HEK293 (cell line): ENCODE data around the gene SPTBN5.

Source experiments
- CTCF ChIA-PET: fragments of 350-600 bp; formaldehyde crosslinking; extraction: SDS; loops from one replicate; lab custom pipeline; 2021; ENCODE audit warnings: antibody characterized with exemption; lab: Yijun Ruan, JAX
- POLR2A ChIA-PET: fragments of 300-600 bp; formaldehyde crosslinking; extraction: SDS; loops from one replicate; lab custom pipeline; 2020; ENCODE audit warnings: antibody characterized with exemption, inconsistent platforms; lab: Yijun Ruan, JAX
- H3K27ac ChIP-seq: fragments of 200-500 bp; sonication (Bioruptor generic); 2 replicates; pipeline ENCODE4 v1.5.1; 2014; ENCODE audit warnings: low read depth, low read length, control low read depth, inconsistent platforms; ENCODE audit errors: extremely low read depth
- H3K36me3 ChIP-seq, 2 experiments: fragments of 200-500 bp in 1 of 2; sonication (Bioruptor generic) in 1 of 2; 1 replicate in 1 of 2; 2 replicates in 1 of 2; pipeline ENCODE4 v1.5.1; 2014 to 2017; ENCODE audit warnings: inconsistent platforms in 2 of 2, low read length in 2 of 2; ENCODE audit not compliant: control insufficient read depth in 2 of 2, insufficient read depth in 1 of 2
- H3K4me1 ChIP-seq: fragments of 200-500 bp; sonication (Bioruptor generic); 2 replicates; pipeline ENCODE4 v1.5.1; 2014; ENCODE audit warnings: mild to moderate bottlenecking, low read length, inconsistent platforms; ENCODE audit not compliant: control insufficient read depth, insufficient read depth
- H3K4me3 ChIP-seq: 2 replicates; pipeline ENCODE4 v1.5.1; 2011; ENCODE audit warnings: low read depth, mild to moderate bottlenecking, control low read depth, low read length, moderate library complexity
- H3K9me3 ChIP-seq: fragments of 200-500 bp; sonication (Bioruptor generic); 2 replicates; pipeline ENCODE4 v1.5.1; 2014; ENCODE audit warnings: low read depth, low read length, inconsistent platforms; ENCODE audit not compliant: control insufficient read depth, insufficient read depth
- BCL11A ChIP-seq: fragments of 450-650 bp; formaldehyde crosslinking; IDR thresholded peaks from 2 replicates; pipeline ENCODE4 v1.5.1; 2016; ENCODE audit warnings: low read depth, missing biosample characterization, missing genetic modification characterization
- HOXC10 ChIP-seq: sonication (generic); formaldehyde crosslinking; IDR thresholded peaks from 2 replicates; pipeline ENCODE4 v1.8.1; 2023; ENCODE audit warnings: mild to moderate bottlenecking, missing genetic modification reagents
- IKZF3 ChIP-seq: fragments of 450-650 bp; IDR thresholded peaks from 2 replicates; pipeline ENCODE4 v1.5.0; 2018; ENCODE audit warnings: missing biosample characterization, mild to moderate bottlenecking, missing genetic modification characterization, moderate library complexity
- KLF17 ChIP-seq: fragments of 450-650 bp; formaldehyde crosslinking; IDR thresholded peaks from 2 replicates; pipeline ENCODE4 v1.5.1; 2016; ENCODE audit warnings: missing biosample characterization, missing genetic modification characterization
- OSR2 ChIP-seq: fragments of 450-650 bp; formaldehyde crosslinking; IDR thresholded peaks from 2 replicates; pipeline ENCODE4 v1.5.1; 2016; ENCODE audit warnings: missing biosample characterization, missing genetic modification characterization
- REPIN1 ChIP-seq: fragments of 450-650 bp; formaldehyde crosslinking; IDR thresholded peaks from 2 replicates; pipeline ENCODE4 v1.5.1; 2017; ENCODE audit warnings: missing biosample characterization, missing genetic modification characterization, low read depth
- WT1 ChIP-seq: fragments of 450-650 bp; formaldehyde crosslinking; IDR thresholded peaks from 2 replicates; pipeline ENCODE4 v1.5.1; 2016; ENCODE audit warnings: missing biosample characterization, missing genetic modification characterization
- ZNF133 ChIP-seq: fragments of 450-650 bp; formaldehyde crosslinking; IDR thresholded peaks from 2 replicates; pipeline ENCODE4 v1.5.1; 2016; ENCODE audit warnings: missing biosample characterization, missing genetic modification characterization
- ZNF239 ChIP-seq: fragments of 450-650 bp; formaldehyde crosslinking; IDR thresholded peaks from 2 replicates; pipeline ENCODE4 v1.5.1; 2016; ENCODE audit warnings: missing biosample characterization, missing genetic modification characterization
- ZNF26 ChIP-seq: fragments of 450-650 bp; formaldehyde crosslinking; IDR thresholded peaks from 2 replicates; pipeline ENCODE4 v1.5.1; 2016; ENCODE audit warnings: missing biosample characterization, missing genetic modification characterization
- ZNF311 ChIP-seq: fragments of 450-650 bp; formaldehyde crosslinking; IDR thresholded peaks from 2 replicates; pipeline ENCODE4 v1.5.1; 2017; ENCODE audit warnings: missing biosample characterization, missing genetic modification characterization, borderline replicate concordance
- ZNF324 ChIP-seq: fragments of 450-650 bp; formaldehyde crosslinking; IDR thresholded peaks from 2 replicates; pipeline ENCODE4 v1.5.1; 2016; ENCODE audit warnings: missing biosample characterization, missing genetic modification characterization
- ZNF558 ChIP-seq: fragments of 450-650 bp; formaldehyde crosslinking; IDR thresholded peaks from 2 replicates; pipeline ENCODE4 v1.5.1; 2016; ENCODE audit warnings: missing biosample characterization, missing genetic modification characterization
- ZNF560 ChIP-seq: fragments of 450-650 bp; formaldehyde crosslinking; IDR thresholded peaks from 2 replicates; pipeline ENCODE4 v1.5.1; 2017; ENCODE audit warnings: missing biosample characterization, missing genetic modification characterization, borderline replicate concordance
- ZNF664 ChIP-seq: fragments of 450-650 bp; formaldehyde crosslinking; IDR thresholded peaks from 2 replicates; pipeline ENCODE4 v1.5.1; 2016; ENCODE audit warnings: missing biosample characterization, missing genetic modification characterization
- ZNF791 ChIP-seq: fragments of 450-650 bp; formaldehyde crosslinking; IDR thresholded peaks from 2 replicates; pipeline ENCODE4 v1.5.1; 2016; ENCODE audit warnings: missing biosample characterization, missing genetic modification characterization
- ZSCAN4 ChIP-seq: fragments of 450-650 bp; formaldehyde crosslinking; IDR thresholded peaks from 2 replicates; pipeline ENCODE4 v1.5.1; 2017; ENCODE audit warnings: missing biosample characterization, missing genetic modification characterization
- TF ChIP-seq, protein P1 (sequence below): fragments of 450-650 bp; formaldehyde crosslinking; optimal IDR thresholded peaks from 2 replicates; pipeline ENCODE3; 2016; ENCODE audit warnings: missing biosample characterization, mild to moderate bottlenecking, missing genetic modification characterization

SPTBN5 gene

GRCh38 chr15:41923401-41923997, 29.6 kb upstream of the SPTBN5 start (continued):
- no peak for TF ChIP-seq BCL11A (tag by site-specific recombination)

DNA sequence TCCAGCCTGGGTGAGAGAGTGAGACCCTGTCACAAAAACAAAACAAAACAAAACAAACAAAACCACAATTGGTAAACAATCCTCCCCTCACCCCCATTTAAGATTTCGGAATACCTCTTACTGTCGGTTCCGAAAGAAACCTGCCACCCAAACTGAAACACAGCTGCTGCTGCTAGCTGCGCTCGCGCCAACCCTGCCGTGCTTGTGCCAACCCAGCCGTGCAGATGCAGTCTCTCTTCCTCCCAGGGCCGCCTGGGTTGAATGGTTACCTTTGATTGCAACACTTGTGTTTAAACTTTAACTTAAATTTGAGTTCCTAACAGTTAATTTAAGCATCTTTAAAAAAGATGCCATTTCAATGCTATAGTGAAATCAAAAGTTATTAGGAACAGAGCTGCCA, 28.5 kb upstream of the SPTBN5 start:
- CTCF ChIA-PET: interaction anchor here (1.2 kb wide), 1 partner anchor 18 kb away, joined by 6 read pairs; no protein-coding TSS in a partner anchor
- H3K4me1 ChIP-seq: no peaks in the 10 kb centered on the region
- H3K4me3 ChIP-seq: no peak overlapping the region
- H3K27ac ChIP-seq: no peak overlapping the region
- POLR2A ChIA-PET: no interaction called here
- H3K36me3 ChIP-seq: peaks cover 0 to 15% of the 10 kb centered on the region in 2 experiments; a peak in 1 of 3 replicates
- no peak for TF ChIP-seq ZNF26 (tag by site-specific recombination)
- no peak for TF ChIP-seq ZNF324 (tag by site-specific recombination)
- TF ChIP-seq KLF17 (tag by site-specific recombination): no peak
- no peak for TF ChIP-seq WT1 (tag by site-specific recombination)
- TF ChIP-seq ZNF560: no peak
- no peak for TF ChIP-seq OSR2 (tag by site-specific recombination)
- no peak for TF ChIP-seq ZNF558
- no peak for TF ChIP-seq ZSCAN4 (tag by site-specific recombination)
- TF ChIP-seq ZNF664 (tag by site-specific recombination): no peak
- no peak for TF ChIP-seq ZNF133 (tag by site-specific recombination)
- H3K9me3 ChIP-seq: no peaks in the 10 kb centered on the region

DNA sequence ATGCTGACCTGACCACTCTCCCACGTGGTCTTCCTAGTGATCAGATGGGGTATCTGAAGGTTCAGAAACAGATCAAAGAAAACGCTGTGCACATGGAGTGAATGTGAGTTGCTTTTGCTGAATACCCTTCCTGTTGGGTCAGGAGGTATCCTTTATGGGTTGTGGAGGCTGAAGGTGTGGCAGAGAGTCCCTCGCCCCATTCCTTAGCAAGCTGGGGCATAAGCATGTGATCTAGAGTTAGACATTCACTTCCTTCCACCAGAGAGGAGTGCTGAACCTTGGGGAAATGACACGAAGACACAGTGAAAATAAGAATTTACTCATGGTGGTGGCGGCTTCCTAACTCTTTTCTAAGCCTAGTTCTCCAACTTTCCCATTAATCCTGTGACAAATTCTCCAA, 27.8 kb upstream of the SPTBN5 start:
- TF ChIP-seq, protein P1, sequence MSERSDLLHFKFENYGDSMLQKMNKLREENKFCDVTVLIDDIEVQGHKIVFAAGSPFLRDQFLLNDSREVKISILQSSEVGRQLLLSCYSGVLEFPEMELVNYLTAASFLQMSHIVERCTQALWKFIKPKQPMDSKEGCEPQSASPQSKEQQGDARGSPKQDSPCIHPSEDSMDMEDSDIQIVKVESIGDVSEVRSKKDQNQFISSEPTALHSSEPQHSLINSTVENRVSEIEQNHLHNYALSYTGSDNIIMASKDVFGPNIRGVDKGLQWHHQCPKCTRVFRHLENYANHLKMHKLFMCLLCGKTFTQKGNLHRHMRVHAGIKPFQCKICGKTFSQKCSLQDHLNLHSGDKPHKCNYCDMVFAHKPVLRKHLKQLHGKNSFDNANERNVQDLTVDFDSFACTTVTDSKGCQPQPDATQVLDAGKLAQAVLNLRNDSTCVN: no peak
- TF ChIP-seq ZNF311 (no peak), ZNF791 (tag by site-specific recombination) (no peak), ZNF324 (tag by site-specific recombination) (no peak), IKZF3 (tag by site-specific recombination) (no peak), HOXC10 (CRISPR knock-in tag) (no peak), REPIN1 (tag by site-specific recombination) (no peak), ZNF239 (tag by site-specific recombination) (no peak)
- TF ChIP-seq, all 188 proteins: peak for 0
- H3K9me3 ChIP-seq: no peaks in the 10 kb centered on the region
- peaks cover 0 to 15% of the 10 kb centered on the region in 2 experiments; a peak in 1 of 3 replicates for H3K36me3 ChIP-seq
- H3K27ac ChIP-seq: no peak overlapping the region
- ChIA-PET POLR2A (no interaction called here), CTCF (interaction anchor here (0.7 kb wide), 1 partner anchor 408 kb away, joined by 3 read pairs; no protein-coding TSS in a partner anchor)
- H3K4me1 ChIP-seq: no peaks in the 10 kb centered on the region
- no peak overlapping the region for H3K4me3 ChIP-seq
